CD14-positive monocyte (primary cell): ENCODE results near the gene AHR. TPM values are rescaled to one million over a fixed set of nuclear protein-coding genes. Genes with fewer than 3 reads are reported as not detected.

ENCODE experiments used
- DNase-seq, 3 donors: peaks; one replicate each; pipeline ENCODE4 v3.0.0-alpha.2; 2011 to 2022
- H2AFZ ChIP-seq: 2 replicates; pipeline ENCODE4 v1.6.0; 2012; ENCODE audit warnings: mild to moderate bottlenecking, low read depth, low read length, inconsistent platforms; ENCODE audit not compliant: insufficient read depth, poor library complexity, severe bottlenecking
- H3K27ac ChIP-seq, 2 donors: 1 replicate in 1 of 2; 2 replicates in 1 of 2; pipeline ENCODE4 v1.5.1; 2012 to 2013; ENCODE audit warnings: low read length in 2 of 2, control low read depth in 1 of 2, inconsistent platforms in 1 of 2, low read depth in 1 of 2, mild to moderate bottlenecking in 1 of 2
- H3K27me3 ChIP-seq, 2 donors: one replicate each; pipeline versions ENCODE4 v1.6.0 to v1.6.1; 2011 to 2013; ENCODE audit warnings: low read length in 2 of 2; ENCODE audit not compliant: control insufficient read depth in 2 of 2, insufficient read depth in 2 of 2
- H3K36me3 ChIP-seq, 2 donors: replicated peaks in 1 of 2; 1 replicate in 1 of 2; 2 replicates in 1 of 2; pipeline versions ENCODE4 v1.5.1 to v1.6.1; 2012 to 2013; ENCODE audit warnings: low read length in 2 of 2, control low read depth in 1 of 2, inconsistent platforms in 1 of 2, mild to moderate bottlenecking in 1 of 2; ENCODE audit not compliant: insufficient read depth in 2 of 2, control insufficient read depth in 1 of 2
- H3K4me1 ChIP-seq, 2 donors: 1 replicate in 1 of 2; 2 replicates in 1 of 2; pipeline versions ENCODE4 v1.5.1 to v1.6.1; 2012 to 2013; ENCODE audit warnings: low read length in 2 of 2, control low read depth in 1 of 2, inconsistent platforms in 1 of 2, mild to moderate bottlenecking in 1 of 2, moderate library complexity in 1 of 2; ENCODE audit not compliant: insufficient read depth in 2 of 2, control insufficient read depth in 1 of 2
- H3K4me2 ChIP-seq: replicated peaks from 2 replicates; pipeline ENCODE3; 2012; ENCODE audit warnings: low read length, moderate library complexity, mild to moderate bottlenecking; ENCODE audit not compliant: poor library complexity, severe bottlenecking; ENCODE audit errors: extremely low read depth
- H3K4me3 ChIP-seq, 3 experiments: fragments of 200-600 bp in 1 of 3; sonication (generic) in 1 of 3; replicated peaks in 1 of 3; 1 replicate in 2 of 3; 2 replicates in 1 of 3; pipeline ENCODE4 v1.5.1; 2011 to 2013; ENCODE audit warnings: low read length in 3 of 3, mild to moderate bottlenecking in 3 of 3, control low read depth in 2 of 3, low read depth in 2 of 3, inconsistent platforms in 1 of 3, moderate library complexity in 1 of 3
- H3K79me2 ChIP-seq: 2 replicates; pipeline ENCODE4 v1.6.0; 2012; ENCODE audit warnings: mild to moderate bottlenecking, control low read depth, inconsistent platforms, low read length, moderate library complexity; ENCODE audit not compliant: insufficient read depth
- H3K9ac ChIP-seq: 2 replicates; pipeline ENCODE4 v1.6.0; 2017; ENCODE audit warnings: low read length, mild to moderate bottlenecking; ENCODE audit not compliant: insufficient read depth, poor library complexity, severe bottlenecking
- H3K9me3 ChIP-seq, 2 donors: replicated peaks in 1 of 2; 1 replicate in 1 of 2; 2 replicates in 1 of 2; pipeline versions ENCODE4 v1.5.1 to v1.6.1; 2012 to 2013; ENCODE audit warnings: low read length in 2 of 2, control low read depth in 1 of 2; ENCODE audit not compliant: control insufficient read depth in 1 of 2, insufficient read depth in 1 of 2
- H4K20me1 ChIP-seq: 2 replicates; pipeline ENCODE4 v1.6.0; 2012; ENCODE audit warnings: mild to moderate bottlenecking, low read length, control low read depth, moderate library complexity; ENCODE audit not compliant: insufficient read depth
- H3K27ac Mint-ChIP-seq, 7 donors: one replicate each; pipeline ENCODE4 v1.8.0; 2020; ENCODE audit warnings: mild to moderate bottlenecking in 7 of 7, mixed read lengths in 7 of 7, moderate library complexity in 6 of 7, inconsistent platforms in 2 of 7
- H3K27me3 Mint-ChIP-seq, 3 donors: one replicate each; pipeline ENCODE4 v1.8.0; 2021 to 2022; ENCODE audit warnings: low read depth in 3 of 3, mild to moderate bottlenecking in 3 of 3, mixed read lengths in 3 of 3, moderate library complexity in 3 of 3, inconsistent platforms in 1 of 3
- H3K36me3 Mint-ChIP-seq, 2 donors: one replicate each; pipeline ENCODE4 v1.8.0; 2020; ENCODE audit warnings: mixed read lengths in 2 of 2, inconsistent platforms in 1 of 2, mild to moderate bottlenecking in 1 of 2
- H3K4me1 Mint-ChIP-seq: one replicate; pipeline ENCODE4 v1.8.0; 2020; ENCODE audit warnings: mild to moderate bottlenecking, mixed read lengths
- H3K4me3 Mint-ChIP-seq, 2 donors: one replicate each; pipeline ENCODE4 v1.8.0; 2020; ENCODE audit warnings: mild to moderate bottlenecking in 2 of 2, mixed read lengths in 2 of 2, moderate library complexity in 1 of 2
- H3K9me3 Mint-ChIP-seq, 7 donors: one replicate each; pipeline ENCODE4 v1.8.0; 2020 to 2022; ENCODE audit warnings: mixed read lengths in 7 of 7, mild to moderate bottlenecking in 6 of 7, moderate library complexity in 6 of 7, inconsistent platforms in 2 of 7
- CTCF ChIP-seq: fragments of 200-600 bp; IDR thresholded peaks from one replicate; pipeline ENCODE4 v1.8.0; 2022; ENCODE audit warnings: antibody characterized with exemption, mild to moderate bottlenecking
- WGBS: methylation state at CpG from one replicate; pipeline ENCODE4 v1.1.5; 2013; ENCODE audit warnings: missing lambda C conversion rate; ENCODE audit not compliant: insufficient coverage; 5-methylcytosine and 5-hydroxymethylcytosine counted together
- intact Hi-C, 2 donors: fragments of 100-400 bp; cut with micrococcal nuclease; formaldehyde crosslinking; loops; one replicate each; pipeline versions ENCODE4 v1.15.0 to v1.15.1; 2023
- polyA plus RNA-seq, 3 donors: library from polyadenylated mRNA; depleted of rRNA in 1 of 3; unstranded in 2 of 3; stranded (reverse) in 1 of 3; fragments of 300-500 nt in 2 of 3; fragments of >200 nt in 1 of 3; fragmentation: Illumina TruSeq in 2 of 3; gene quantifications; 1 replicate in 2 of 3; 2 replicates in 1 of 3; pipeline ENCODE4 v1.2.3, GENCODE V29; 2012 to 2021

AHR gene
- polyA plus RNA-seq, 3 donors = 42.4 to 56.6 (median 54.1) TPM

DNA sequence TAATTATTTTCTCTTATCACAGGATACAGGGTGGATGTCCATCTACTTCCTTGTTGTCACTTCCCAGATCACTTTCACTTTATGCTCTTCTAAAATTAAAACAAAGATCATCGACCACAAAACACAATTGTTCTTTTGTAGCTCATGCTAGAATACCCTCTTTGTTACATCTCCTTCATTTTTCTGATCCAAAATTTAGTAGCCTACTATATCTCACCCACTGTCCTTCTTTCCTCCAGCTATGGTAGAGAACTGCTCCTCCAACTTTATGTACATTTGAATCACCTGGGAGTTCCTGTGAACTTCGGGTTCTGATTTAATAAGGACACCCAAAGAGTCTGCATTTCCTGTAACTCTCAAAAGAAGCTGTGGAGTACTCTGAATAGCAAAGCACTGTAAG lies 1.2 kb upstream of the AHR start:
- peaks cover 15 to 24% of the 10 kb centered on the region in 2 donors for H3K4me1 ChIP-seq
- Mint-ChIP-seq H3K27ac (peak overlapping the region; percentile 63 to 92 (median 87)), H3K4me3 (peak overlapping the region; percentile 12 to 68), H3K9me3 (peaks cover 2 to 11% (median 7%) of the 10 kb centered on the region in 7 donors), H3K4me1 (peaks cover 16% of the 10 kb centered on the region), H3K36me3 (peaks cover 7 to 10% of the 10 kb centered on the region in 2 donors), H3K27me3 (peaks cover 0 to 3% (median 0%) of the 10 kb centered on the region in 3 donors)
- H3K4me3 ChIP-seq = peak overlapping the region in 2 of 3 experiments; percentile 27 to 96
- whole genome bisulfite sequencing = 0% methylated on average over 1 of the region's 2 CpGs
- H3K27ac ChIP-seq = peak overlapping the region in 1 of 2 donors; percentile 94
- TF ChIP-seq CTCF = no peak
- no peak overlapping the region for H3K9ac ChIP-seq
- no peaks in the 10 kb centered on the region for H3K36me3 ChIP-seq
- peak in 1 of 3 donors; percentile 8 for DNase-seq
- H3K79me2 ChIP-seq = peaks cover 36% of the 10 kb centered on the region
- H3K9me3 ChIP-seq = no peaks in the 10 kb centered on the region
- no peaks in the 10 kb centered on the region for H3K27me3 ChIP-seq
- H2AFZ ChIP-seq = peak overlapping the region; percentile 83
- intact Hi-C loops = loop anchor here in 1 of 2 donors (5.0 kb wide), 1 partner anchor 65 kb away; no protein-coding TSS in a partner anchor
- peaks cover 38% of the 10 kb centered on the region for H4K20me1 ChIP-seq
- H3K4me2 ChIP-seq = peak overlapping the region; percentile 87

DNA sequence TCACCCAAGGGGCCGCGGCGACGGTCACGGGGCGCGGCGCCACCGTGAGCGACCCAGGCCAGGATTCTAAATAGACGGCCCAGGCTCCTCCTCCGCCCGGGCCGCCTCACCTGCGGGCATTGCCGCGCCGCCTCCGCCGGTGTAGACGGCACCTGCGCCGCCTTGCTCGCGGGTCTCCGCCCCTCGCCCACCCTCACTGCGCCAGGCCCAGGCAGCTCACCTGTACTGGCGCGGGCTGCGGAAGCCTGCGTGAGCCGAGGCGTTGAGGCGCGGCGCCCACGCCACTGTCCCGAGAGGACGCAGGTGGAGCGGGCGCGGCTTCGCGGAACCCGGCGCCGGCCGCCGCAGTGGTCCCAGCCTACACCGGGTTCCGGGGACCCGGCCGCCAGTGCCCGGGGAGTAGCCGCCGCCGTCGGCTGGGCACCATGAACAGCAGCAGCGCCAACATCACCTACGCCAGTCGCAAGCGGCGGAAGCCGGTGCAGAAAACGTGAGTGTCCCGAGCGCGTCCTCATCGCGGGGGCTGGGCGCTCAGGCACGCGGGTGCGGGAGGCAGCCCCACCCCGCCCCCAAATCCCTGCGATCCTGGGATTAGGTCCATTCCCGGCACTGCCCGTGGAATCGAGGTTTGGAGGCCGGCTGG lies 509 bp downstream of the AHR start:
- WGBS = under 1% methylated on average over 78 of the region's 81 CpGs
- H4K20me1 ChIP-seq = peaks cover 54% of the 10 kb centered on the region
- peaks cover 53% of the 10 kb centered on the region for H3K79me2 ChIP-seq
- peak in 1 of 3 donors; percentile 30 for DNase-seq
- H2AFZ ChIP-seq = peak overlapping the region; percentile 74
- H3K4me2 ChIP-seq = peak overlapping the region; percentile 87
- Mint-ChIP-seq H3K4me3 (peak overlapping the region; percentile 91 to 99), H3K9me3 (peaks cover 2 to 11% (median 7%) of the 10 kb centered on the region in 7 donors), H3K27me3 (peaks cover 0 to 3% (median 0%) of the 10 kb centered on the region in 3 donors), H3K36me3 (peaks cover 7 to 10% of the 10 kb centered on the region in 2 donors), H3K4me1 (peaks cover 28% of the 10 kb centered on the region), H3K27ac (peak overlapping the region; percentile 87 to 97 (median 92))
- H3K27ac ChIP-seq = peak overlapping the region; percentile 77 to 94
- H3K9ac ChIP-seq = peak overlapping the region; percentile 98
- no peaks in the 10 kb centered on the region for H3K36me3 ChIP-seq
- intact Hi-C loops = loop anchor here in 1 of 2 donors (2.0 to 5.0 kb wide), 3 partner anchors 67 to 316 kb away; no protein-coding TSS in a partner anchor
- no peaks in the 10 kb centered on the region for H3K9me3 ChIP-seq
- no peak for TF ChIP-seq CTCF
- peaks cover 22 to 32% of the 10 kb centered on the region in 2 donors for H3K4me1 ChIP-seq
- H3K4me3 ChIP-seq = peak overlapping the region; percentile 96
- H3K27me3 ChIP-seq = no peaks in the 10 kb centered on the region
